ENCODE data around the gene PGF.
A peak's percentile ranks its signal among the peaks of the same experiment; 100 is the strongest.
"Not testable (repeated sequence)": the region's sequence is repeated elsewhere in the genome, so short reads cannot be mapped to it uniquely, and the experiment has no call there.

PGF gene

DNA sequence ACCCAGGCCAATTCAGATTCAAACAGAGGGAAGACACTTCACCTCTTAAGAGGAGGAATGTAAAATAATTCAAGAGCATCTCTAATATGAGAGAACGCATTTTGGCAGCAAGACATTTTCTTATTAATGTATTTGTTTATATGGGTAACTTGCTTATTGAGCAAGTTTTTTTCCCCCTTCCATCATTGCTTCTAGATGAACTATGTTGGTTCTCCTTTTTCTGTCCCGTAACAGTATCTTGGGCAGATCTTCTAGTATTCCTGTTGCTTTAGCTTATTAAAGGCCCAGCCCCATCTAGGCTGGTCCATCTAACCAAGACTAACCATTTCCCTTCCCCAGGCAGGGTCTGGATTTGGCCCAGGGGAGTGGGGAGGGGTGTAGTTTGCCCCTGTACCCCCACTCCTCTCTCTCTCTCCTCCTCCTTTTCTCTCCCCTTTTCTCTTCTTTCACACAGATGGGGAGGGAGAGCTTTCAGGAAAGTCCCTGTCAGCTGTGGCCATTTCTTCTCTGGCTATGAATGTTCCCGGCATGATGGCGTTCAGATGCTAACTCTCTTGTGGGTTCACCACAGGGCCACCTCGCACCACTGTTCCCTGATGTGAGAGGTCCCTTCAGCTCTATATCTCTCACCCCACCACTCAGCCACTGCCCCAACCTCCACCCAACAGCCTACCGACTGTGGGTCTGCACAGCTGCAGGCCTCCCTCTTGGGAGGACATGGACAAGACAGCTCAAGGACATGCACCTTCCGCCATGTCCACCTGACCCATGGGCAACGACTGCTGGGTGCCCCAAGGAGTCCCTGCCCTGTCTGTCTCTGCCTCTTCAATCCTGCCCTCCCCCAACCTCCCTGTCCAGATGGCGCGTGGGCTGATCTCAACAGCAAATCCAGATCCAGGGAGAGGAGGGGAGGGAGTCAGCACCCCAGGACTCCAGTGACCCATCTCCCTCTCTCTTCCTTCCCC, 16.6 kb downstream of the PGF start:
- peak in 1 of 2 experiments; percentile 4 for DNase-seq

DNA sequence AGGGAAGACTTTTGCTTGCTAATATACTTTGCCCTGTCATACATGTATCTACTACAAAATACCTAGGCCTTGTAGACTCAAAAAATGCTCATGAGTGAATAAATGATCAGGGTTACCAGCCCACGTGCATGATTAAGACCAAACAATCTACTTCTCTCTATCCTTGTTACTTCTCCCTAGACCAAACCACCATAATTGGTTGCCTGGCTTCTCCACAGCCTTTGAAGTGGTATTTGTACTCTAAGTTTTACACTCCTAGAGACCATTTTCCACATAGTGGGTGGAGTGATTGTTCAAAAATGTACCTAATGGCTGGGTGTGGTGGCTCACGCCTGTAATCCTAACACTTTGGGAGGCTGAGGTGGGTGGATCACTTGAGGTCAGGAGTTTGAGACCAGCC, 18.2 kb downstream of the PGF start:
- DNase-seq, result no peak

DNA sequence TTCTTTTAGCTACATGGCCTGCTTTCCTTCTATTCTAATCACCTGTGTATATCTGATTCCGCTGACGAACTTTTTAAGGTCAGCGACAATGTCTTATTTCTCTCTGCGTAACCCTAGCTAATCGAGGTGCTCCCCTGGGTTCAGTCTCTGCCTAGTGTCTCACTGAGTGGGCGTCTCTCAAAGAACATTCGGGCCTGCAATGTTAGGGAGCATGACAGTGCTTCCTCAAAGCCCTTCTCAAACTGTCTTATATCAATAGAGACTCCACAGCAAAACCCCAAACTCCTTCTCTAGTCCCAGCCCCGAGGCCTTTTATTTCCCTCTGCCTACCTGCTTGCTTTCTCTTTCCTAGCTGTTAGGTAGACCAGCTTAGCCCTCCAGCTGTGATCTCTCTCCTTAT, 18.7 kb downstream of the PGF start:
- DNase-seq, result no peak

DNA sequence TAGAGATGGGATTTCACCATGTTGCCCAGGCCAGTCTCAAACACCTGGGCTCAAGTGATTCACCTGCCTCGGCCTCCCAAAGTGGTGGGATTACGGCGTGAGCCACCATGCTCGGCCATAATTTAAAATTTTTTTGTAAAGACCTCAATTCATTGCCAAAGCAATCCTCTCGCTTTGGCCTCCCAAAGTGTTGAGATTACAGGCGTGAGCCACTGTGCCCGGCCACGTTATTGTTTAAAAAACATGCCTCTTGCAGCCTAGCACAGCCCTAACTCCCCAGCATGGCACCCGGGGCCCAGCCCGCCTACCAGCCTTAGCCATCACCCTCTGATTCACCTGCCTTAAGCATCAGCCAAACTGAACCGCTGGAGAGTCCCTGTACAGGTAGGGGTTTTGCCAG, 19.2 kb downstream of the PGF start:
- DNase-seq, result no peak

DNA sequence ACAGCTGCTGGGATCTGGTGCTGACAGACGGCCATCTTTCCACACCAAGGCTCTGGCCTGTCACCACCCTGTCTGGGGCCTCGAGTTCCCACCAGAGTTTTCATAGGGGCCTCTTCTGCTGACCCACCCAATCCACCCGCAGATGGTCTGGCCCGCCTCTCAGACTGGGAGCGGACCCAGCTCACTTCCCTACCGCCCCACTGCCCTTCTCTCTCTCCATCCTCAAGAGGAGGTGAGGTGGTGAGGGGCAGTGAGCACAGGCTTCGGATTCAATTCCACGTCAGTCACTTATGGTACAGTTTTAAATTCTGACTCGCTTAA, 20.1 kb downstream of the PGF start:
- DNase-seq, result no peak

DNA sequence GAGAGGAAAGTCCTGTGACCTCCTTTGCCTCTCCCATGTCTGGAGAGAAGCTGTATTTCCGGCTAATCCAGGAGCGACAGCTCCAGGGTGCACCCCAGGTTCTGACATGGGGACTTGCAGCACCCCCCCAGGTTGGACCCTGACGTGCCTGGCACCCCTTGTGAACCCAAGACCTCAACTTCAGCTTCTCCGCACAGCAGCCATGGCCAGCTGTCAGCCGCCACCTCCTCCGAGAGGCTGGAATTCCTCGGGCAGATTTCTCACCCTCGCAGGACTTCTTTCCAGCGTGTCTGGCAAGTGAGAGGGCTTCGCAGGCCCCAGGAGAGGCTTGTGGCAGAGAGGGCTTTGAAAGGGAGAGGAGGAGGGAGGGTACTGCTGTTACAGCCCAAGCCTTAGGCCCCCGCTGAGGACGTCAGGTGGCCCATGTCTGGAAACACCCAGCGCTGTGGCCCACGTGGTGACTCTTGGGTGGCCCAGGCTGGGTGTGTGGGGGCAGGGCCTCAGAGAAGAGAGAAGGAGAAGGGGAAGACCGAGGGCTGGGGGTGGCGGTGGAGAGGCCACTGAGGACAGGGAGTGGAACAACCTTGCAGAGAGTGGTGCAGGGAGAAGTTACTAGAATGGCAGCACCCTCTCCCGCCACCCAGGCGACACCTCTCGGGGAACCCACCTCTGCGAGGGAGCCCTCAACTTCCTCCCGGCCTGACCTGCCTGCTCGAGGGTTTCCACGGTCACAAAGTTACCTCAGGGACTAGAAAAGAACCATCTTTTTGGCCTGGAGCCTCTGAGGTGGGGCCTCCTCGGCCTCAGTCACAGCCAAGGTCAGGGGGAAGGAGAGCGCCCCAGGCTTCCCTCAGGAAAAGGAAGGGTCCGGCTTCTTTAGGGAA, 20.7 kb downstream of the PGF start:
- DNase-seq, result peak; percentile 17 to 43

DNA sequence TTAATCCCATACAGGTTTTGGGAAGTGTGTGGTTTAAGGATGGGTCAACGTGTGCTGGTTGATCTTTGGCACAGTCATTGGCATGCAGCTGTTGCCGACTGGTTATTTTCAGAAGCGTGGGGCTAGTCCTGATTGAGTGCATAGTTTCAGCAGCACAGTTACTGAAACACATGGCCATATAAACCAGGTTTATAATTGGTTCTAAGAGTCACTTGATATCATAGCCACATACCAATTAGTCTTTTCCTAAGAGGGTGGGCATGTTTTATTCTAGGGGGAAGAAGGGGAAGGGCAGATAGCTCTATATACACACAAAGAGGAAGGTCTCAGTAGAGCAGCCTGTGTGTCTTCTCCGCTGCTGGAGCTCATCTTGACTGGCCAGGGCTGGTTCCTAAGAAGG, 21.4 kb downstream of the PGF start:
- peak; percentile 19 to 30 for DNase-seq

DNA sequence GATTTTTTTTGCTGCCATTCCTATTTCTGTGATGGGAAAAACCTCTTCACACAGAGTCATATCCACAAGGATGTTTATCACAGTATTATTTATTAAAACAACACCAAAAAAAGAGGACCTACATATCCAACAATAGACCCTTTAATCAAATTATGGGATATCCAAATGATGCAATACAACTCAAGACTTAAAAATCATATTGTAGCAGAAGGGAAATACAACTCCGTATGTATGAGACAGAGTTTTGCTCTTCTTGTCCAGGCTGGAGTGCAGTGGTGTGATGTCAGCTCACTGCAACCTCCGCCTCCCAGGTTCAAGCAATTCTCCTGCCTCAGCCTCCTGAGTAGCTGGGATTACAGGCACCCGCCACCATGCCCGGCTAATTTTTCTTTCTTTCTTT, 22.5 kb downstream of the PGF start:
- DNase-seq, result not testable (repeated sequence)

DNA sequence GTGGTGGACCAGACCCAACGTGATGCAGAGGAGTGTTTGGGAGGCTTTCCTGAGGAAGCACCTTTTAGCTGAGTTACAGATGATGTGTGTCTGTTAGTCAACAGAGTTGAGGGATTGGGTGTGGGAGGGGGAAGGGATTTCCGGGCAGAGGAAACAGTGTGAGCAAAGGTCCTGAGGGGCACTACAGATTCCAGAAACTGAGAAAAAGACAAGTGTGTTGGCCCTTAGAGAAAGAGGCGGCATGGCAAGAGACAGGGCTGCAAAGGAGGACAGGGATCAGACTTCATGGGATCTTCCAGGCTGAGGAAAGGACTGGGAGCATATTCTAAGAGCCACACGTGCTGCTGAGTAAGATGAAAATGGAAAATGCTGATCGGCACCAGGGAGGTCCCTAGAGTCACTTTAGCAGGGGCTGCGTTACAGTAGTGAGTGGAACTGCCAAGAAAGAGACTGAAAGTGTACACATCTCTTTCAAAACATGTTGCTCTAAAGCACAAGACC, 22.9 kb downstream of the PGF start:
- DNase-seq, result peak; percentile 89 to 90

DNA sequence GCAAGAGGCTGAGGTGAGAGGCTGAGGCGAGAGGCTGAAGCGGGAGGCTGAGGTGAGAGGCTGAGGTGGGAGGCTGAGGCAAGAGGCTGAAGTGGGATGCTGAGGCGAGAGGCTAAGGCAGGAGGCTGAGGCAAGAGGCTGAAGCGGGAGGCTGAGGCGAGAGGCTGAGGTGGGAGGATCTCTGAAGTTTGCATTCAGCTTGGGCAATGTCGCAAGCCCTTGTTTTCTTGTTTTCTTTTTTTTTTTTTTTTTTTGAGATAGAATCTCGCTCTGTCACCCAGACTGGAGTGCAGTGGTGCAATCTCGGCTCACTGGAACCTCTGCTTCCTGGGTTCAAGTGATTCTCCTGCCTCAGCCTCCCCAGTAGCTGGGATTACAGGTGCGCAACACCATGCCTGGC, 23.7 kb downstream of the PGF start:
- DNase-seq, result not testable (repeated sequence)

DNA sequence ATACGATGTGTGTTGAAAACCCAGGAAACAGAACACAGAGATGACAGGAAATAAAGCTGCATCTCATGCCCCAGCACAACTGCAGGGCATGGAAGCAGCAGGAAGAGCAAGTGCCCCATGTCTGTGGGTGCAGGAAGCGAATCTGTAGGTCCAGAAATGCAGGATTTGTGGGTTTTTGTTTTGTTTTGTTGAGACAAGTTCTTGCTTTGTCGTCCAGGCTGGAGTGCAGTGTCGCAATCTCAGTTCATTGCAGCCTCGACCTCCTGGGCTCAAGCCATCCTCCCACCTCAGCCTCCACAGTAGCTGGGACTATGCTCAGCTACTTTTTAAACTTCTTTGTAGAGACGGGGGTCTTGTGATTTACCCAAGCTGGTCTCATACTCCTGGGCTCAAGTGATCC, 26.2 kb downstream of the PGF start:
- no peak for DNase-seq

DNA sequence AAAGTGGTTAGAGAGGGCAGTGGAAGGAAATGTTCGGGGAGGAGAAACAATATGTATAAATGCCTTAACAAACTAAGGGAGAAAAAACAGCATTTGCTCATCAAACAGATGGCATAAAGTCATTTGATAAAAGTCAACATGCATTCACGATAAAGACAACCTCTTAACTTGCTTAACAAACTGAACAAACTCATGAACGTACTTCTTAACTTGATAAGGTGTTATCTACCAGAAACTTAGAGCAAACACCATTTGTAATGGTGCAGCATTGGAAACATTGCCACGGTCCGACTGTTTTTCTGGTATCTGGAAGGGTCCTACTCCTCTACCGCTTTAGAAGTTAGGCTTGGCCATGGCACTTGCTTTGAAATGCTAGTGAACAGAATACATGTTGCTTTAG, 28.2 kb downstream of the PGF start:
- DNase-seq, result no peak

DNA sequence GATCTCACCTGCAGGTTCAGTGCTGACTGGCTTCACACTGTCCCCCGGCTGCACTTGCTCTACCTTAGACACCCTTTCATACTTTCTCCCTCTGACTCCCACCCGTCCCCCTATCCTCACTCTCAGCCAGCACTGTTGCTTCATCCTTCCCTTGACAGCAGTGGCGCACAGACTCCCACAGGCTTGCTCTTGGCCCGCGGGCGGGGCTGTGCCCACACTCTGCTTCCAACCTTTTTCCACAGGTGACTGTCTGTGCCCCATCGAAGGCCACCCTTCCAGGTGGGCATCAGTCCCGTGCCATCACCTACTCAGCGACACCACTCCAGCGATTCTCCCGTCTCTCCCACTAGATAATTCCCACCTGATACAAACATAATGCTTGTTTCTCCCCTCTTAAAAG, 31.3 kb downstream of the PGF start:
- DNase-seq, result no peak

DNA sequence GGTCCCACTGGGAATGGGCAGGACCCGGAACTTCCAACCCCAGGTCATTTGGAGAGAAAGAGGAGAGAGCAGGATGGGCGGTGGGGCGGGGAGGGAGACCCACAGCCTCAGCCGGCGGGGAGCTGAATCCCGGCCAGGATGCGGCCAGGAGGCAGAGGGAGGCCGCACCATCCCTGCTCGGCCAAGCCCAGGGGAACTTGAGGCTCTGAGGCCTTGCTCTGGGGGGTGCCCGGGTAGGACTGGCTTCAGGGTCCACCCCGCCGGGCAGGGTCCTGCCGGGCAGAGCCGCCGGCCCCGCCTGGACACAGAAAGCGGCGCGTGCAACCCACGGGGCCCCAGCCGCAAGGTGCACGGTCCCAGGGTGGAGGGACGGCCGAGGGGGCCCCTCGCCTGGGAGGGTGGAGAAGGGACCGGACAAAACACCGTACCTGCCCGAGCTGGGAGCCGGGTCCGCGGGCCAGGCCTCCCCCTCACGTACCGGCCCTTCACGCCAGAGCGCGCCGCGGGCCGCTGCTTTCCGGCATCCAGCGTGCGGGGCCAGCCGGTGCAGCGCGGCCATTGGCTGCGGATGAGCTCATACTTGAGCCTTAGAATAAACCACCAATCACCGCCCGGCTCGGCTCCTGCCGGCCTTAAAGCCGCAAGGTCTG, 32.5 kb downstream of the PGF start, which contains the start of gene RPS6KL1:
Gene RPS6KL1 (minus strand): TSS at position 509 of the 650 bp plus-strand sequence. CDS start 1,719 bp downstream, outside the sequence.
- peak; percentile 73 to 85 for DNase-seq

DNA sequence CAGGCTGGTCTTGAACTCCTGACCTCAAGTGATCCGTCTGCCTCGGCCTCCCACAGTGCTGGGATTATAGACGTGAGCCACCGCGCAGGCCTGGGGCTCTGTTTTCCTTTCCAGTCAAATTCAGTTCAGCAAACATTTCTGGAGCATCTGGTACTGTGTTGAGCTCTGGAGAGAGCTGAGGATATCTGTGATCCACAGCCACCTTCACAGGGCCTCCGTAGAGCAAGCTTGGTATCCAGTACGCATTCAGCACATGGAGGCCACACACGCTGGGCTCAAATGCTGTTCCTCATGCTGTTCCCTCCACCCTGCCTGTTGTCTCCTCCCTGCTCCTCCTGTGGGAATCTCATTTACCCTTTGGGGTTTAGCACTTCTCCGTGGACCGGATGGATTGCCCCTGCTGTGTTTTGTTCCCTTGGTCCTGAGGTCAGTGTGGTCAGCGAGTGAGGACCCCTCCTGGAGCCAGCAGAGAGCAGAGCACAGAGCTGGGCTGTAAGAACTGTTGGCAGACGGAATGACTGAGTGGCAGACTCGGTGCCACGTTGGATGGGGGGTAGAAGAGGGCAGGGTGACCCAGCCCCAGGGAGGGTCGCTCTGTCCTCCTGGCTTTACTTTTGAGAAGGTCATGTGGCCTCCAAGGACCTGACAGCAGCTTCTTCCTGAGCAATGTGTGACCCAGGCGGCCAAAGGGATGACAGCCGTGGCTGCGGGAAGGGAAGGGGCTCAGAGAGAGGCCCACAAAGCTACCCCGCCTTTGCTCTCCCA, 33.2 kb downstream of the PGF start:
- DNase-seq, result no peak

DNA sequence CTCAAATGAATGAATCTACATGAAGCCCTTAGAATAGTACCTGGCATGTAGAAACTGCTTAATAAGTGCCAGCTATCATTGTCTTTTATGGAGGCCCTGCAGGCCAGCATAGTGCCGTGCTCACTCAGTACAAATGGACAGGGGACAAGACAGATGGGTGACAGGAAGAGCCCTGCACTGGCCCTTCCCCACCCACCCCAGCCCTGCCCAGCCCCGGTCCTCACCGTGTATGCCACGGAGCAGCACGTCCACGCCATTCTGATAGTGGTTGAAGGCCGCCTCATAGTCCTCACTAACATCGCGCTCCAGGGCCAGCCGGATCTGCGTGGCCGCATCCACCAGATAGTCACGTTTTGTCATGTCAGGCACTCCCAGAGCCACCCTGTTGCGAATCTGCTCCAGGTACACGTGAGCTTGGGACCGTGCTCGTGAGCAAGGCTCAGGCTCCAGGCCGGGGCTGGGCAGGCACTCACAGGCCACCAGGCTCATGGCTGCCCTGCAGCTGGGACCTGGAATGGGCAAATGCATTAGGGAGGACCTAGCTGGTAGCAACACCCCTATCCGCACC, 34.3 kb downstream of the PGF start:
- DNase-seq, result no peak

DNA sequence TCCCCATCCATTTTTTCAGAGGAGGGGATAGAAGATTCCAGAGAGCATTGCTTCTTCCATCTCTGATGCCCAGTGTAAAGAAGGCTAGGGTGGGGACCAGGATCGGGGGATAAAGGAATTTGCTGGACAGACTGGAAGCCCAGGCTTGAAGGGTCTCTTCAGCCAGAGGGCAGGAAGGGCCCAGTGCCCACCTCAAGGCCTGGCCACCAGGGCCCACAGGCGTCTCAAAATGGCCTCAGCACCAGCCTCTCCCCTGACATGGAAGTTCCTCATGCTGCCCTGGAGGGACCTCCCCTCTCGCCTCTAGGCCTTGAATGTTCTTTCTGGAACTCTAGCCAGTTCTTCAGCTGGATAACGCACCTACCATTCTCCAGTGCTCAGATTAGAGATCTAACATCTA, 35.1 kb downstream of the PGF start:
- no peak for DNase-seq

DNA sequence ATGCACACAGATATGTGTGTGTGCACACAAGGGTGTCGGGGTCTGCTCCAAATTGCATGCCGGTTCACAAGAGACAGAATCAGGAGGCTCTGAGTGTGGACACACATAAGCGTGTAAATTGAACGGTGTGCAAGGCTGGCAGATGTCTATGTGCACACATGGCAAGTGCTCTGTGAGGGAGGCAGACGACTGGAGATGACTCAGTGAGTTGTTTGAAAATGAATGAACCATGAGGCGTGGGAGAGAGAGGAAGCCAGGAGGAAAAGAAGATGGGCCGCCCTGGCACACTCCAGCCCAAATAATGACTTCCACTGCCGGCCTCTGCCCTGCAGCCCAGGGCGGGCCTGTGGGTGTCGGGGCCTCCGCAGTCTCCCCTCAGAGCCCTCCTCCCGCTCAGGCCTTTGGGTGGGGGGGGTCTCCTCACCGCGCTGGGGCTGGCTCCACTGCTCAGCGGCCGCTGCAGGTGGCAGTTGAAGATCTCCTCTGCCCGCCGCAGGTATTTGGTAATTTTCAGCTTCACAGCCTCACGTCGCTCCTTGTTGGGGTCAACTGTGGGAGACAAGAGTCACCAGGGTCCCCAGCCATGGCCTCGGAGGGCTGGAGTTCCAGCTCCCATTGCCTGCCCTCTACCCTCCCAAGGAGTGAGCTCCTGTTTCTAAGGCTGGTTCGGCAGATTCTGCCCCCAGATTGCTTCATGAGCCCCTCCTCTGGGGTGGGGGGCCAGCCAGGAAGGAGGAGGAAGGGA, 35.8 kb downstream of the PGF start:
- no peak for DNase-seq

DNA sequence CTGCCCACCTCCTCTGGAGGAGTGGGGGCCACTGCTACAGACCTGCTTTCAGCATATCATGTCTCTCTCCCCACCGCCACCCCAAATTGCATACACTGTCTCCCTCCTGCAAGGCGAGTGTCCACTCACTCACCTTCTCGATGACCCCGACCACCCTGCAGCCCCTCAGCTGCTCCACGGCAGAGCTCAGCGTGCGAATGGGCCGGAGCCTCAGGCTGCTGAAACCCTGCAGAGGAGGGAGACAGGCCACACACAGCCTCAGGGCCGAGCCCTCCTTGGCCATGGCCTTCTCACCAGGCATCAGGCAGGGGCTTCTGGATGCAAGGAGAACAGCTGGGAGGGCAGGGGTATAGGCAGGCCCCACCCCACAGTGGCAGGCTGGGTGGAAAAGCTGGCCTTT, 37.0 kb downstream of the PGF start:
- no peak for DNase-seq

DNA sequence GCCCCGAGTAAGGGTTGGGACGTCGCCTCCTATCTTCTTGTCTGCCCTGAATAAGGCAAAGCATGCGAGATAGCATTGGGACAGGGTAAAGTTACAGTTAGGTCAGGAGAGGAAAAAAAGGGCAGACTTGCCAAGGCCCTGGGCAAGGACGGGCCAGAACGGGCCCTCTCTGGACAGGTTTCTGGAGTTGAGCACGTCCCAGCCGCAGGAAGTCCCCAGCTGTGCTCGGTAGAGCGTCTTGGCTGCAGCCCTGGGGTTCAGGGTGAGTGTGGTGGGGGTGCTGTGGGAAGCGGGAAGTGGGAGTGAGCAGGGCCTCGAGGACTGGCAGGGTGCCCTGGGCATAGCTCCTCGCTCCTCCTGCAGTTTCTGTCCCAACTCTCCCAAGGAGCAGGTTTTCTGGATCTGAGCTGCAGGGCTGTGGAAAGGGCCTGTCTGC, 37.7 kb downstream of the PGF start:
- no peak for DNase-seq

DNA sequence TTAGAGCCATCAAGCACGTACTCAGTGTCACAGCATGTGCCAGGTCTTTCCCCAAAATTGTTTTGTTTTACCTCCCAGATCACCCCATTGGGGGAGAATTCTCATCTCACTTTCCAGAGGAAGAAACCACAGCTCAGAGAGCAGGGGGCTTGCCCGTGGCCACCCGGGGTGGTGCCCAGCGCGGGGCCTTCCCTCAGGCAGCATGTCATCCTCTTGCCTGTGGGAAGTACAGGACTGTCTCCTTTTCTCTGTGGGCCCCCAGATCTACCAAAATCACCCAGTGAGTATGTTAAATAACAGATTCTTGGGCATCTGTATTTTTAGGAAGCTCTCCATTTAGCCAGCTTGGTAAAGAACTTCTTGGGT, 38.2 kb downstream of the PGF start:
- DNase-seq, result no peak

Measured in Kasumi-1 (cell line).